DLD1 (cell line): ENCODE measurements around the gene NCAM1.

Experiments used
- in situ Hi-C: cut with HindIII; loops from 2 replicates; pipeline ENCODE4 v1.10.0; 2017; ENCODE audit warnings: low sequenced_read_pairs

NCAM1 gene

DNA sequence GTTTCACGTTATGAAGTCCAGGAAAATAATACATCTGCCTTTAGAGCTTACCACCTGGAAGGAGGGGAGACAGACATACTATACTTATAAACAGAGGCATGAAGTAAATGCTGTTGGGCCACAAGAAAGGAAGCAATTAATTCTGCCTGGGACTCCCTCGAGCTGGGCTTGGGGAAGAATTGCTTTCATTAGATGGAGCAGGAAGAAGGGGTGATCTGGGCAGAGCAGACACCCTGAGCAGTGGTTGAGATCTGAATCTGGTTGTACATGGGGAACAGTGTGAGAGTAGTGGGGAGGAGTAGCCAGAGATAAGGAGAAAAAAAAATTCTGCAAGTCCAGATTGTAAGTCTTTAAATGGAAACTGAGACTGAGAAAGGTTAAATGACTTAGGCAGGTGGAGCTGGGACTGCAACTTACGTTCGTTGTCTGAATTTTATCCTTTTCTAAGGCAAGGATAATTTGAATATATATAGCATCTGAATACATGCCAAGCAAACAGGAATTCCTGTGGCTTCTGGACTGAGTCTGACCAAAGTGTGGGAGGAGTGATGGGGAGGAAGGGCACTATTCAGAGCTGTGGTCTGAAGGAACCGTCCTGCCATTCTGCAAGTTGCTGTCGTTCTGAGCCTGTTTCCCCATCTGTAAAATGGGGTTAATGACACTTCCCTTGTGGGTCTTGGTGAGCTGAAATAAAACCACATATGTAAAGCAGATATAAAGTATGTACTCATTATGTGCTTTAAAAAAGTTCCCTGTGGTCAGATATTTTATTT lies 7.9 kb downstream of the NCAM1 start:
- in situ Hi-C loops = no loop called here

DNA sequence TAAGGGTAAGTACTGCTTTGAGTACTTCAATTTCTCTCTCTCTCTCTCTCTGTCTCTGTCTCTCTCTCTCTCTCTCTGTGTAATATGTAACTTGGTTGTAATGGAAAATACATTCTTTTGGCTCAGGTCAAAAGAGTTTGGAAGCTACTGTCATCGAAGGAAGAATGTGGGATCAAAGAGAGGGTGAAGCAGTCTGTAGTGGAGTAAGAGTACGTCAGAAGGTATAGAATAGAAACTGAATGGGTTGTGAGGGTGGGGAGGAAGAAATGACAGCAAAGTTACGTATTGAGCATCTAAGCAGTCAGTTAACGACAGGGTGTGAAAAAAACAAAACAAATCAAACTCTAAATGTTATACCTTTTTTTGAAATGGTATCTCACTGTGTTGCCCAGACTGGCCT lies 10.0 kb downstream of the NCAM1 start:
- in situ Hi-C loops = no loop called here

DNA sequence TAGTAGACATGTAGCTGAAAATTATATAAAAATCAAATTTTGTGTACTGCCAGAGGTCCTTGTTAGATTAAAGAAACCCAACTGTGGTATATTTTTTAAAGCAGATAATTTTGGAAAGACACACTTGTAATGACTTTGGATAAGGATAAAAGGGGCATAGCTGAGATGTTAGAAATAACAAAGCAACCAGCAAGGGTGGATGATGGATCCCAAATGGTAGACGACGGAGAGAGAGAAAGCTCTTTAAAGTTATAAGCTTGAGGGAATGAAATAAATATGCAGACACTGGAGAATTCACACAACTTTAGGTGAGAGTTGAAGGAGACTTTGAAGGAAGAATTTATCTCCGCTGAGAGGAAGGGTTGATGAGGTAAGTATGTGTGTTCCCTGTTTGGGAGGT lies 10.6 kb downstream of the NCAM1 start:
- in situ Hi-C loops = no loop called here

DNA sequence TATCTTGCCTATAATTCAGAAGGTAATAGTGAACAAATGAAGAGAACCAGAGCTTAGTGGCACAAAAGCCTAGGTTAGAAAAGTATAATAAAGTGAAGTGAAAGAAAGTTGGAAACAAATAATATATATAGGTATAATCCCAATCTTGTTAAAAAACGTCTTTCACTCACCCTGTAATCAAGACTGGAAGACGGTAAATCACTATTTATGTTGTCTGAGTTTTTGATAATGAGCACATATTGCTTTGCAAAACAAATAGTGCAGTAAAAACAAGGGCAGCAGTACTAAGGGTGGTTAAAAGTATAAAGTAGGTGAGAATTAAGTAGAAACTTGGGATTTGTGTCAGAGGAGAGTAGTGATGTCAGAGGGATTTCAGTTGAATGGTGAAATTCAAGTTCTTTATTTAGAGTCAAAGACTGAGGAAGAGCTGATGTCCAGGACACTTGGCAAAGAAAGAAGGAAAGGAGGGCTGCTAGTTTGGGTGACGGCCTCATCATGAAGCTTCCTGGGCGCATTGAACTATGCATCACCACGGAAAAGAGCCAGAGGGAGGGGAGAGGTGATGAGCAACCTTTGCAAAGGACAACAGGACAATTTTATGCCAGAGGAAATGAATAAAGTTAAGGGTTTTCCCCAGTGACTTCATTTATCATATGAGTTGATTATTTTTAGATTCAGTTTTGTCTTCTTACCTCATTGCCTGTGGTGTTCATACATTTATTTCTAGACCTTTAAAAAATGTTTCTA lies 11.4 kb downstream of the NCAM1 start:
- in situ Hi-C loops = no loop called here

DNA sequence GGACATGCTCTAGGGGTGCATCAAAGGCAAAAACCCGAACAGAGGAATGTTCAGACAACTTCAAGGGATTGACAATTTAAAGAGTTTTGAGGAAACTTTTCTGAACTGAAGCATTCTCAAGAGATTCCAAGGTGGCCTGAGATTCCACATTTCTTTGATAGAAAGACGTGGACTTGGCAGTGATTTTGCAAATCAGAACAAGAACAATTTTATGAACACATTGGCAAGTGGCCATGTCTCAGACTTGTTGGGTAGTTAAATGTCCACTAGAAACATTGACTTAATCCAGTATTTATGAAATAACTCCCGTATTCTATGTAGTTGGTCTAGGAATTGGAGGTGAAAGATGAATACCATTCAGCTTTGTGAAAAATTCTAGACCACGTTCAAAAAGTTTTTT lies 13.8 kb downstream of the NCAM1 start:
- in situ Hi-C loops = no loop called here

DNA sequence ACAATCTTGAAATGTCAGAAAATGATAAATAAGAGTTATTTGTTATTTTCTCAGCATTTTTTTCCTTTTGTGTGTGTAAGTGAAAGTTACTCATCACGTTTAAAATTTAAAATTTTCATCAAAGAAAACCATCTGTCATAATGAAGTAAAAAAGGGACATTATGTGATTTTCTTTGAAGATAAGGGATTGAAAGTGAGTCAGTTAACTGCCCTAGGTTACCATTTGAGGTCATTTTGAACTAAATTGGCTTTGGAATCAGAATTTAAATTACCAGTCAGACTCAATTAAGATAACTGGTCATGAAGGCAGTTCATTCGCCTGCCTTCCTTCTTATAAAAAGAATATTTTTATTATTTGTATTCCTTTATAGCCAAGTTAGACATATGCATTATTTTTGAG lies 14.3 kb downstream of the NCAM1 start:
- in situ Hi-C loops = no loop called here

DNA sequence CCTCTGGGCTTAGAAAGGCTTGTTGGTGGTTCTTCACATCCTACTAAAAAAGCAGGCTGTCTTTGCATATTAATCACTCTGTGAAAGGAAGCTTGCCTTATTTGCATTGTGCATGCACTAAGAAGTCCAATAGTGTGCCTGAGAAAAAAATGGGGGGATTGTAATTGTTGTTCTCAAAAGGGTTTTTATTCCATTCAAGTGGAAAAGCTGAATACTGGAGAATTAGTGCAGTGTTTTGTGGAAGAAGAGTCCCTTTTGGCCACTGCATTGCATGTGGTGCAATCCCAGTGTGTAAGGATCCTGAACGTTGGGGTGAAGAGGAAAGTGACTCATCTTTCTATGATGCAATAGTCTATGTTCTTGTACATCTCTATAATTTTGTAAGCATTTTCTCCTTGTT lies 16.5 kb downstream of the NCAM1 start:
- in situ Hi-C loops = no loop called here

DNA sequence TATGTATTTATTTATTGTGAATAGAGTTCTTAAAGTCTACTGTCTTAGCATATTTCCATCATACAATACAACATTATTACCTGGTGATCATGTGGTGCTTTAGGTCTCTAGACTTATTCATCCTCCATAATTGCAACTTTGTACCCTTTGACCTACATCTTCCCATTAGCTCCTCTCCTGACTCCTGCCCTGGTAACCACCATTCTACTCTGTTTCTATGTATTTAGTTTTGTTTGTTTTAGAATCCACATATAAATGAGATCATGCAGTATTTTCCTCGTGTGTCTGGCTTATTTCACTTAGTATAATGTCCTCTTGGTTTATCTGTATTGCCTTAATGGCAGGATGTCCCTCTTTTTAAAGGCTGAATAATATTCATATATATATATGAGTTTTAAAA lies 22.7 kb downstream of the NCAM1 start:
- in situ Hi-C loops = no loop called here

DNA sequence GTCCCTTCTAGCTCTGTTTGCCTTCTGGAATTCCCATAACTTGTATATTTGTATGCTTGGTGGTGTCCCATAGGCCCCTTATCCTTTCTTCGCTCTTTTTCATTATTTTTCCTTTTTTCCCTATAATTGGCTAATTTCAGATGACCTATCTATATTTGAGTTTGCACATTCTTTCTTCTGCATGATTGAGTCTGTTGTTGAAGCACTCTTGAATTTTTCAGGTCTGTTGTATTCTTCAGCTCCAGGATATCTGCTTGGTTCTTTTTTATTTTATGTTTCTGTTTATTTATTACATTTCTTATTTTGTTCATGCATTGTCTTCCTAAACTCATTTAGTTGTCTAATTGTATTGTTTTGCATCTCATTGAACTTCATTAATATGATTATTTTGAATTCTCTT lies 28.0 kb downstream of the NCAM1 start:
- in situ Hi-C loops = no loop called here

DNA sequence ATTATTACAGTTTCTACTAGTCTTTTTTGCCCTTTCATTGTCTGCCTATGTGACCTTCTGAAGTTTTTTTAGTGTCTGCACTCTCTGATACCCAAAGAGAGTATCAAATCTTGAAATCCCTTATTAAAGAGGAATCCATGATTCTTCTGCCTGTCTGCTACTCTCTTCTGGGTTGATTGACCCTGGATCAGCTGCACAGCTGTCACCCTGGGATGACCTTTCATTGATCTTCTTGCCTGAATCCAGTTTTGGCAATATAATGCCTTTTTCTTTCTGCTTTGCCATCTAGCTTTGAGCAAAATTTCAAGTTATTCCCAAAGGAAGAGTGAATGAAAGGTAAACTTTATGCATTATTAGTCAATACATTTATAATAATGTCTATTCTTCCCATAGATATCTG lies 32.6 kb downstream of the NCAM1 start:
- in situ Hi-C loops = no loop called here

DNA sequence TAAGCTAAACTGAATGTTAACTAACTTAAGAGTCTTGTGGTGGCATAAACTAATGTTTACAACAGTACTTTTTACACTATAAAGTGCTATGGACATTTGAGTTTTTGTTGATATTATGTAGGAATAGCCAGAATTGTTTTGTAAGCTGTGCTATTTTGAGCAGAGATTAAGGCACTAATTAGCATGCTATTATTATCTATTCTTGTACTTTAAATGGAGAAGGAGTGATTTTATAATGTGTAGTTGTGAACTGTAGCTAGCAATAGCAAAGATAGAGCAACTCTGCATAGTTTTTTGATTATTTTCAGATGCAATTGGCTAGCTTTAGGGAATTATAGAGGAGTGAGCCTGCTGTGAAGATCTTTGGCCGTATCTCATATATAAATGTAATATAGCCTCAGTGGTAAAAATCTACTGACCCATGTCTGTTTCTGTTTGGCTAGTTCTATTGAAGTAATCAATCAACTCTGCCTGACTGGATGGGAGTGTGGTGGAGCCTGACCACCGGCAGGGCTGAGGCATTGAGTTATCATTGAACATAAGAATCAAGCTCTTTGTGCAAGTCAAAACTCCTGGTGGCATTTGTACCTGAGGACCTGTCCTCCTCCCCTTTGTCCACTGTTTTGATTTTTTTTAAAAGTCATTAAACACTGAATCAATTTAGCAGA lies 34.3 kb downstream of the NCAM1 start:
- in situ Hi-C loops = no loop called here

DNA sequence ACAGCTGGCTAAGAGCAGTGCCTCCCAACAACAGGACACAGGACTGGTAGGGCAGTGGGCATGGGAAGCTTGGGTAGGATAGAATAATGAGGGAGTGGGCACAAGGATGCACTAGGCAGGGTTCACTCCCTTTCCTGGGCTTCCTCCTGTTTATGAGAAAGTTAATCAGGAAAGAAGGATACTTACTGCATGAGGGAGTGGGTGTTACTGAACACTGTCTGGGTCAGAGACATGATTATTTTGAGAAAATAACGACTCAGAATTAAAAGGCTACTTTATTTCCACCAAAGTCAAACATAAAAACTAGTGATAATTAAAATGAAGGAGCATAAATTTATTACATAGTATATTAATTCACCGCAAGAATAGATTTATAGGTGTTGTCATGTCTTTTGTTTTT lies 35.8 kb downstream of the NCAM1 start:
- in situ Hi-C loops = no loop called here

DNA sequence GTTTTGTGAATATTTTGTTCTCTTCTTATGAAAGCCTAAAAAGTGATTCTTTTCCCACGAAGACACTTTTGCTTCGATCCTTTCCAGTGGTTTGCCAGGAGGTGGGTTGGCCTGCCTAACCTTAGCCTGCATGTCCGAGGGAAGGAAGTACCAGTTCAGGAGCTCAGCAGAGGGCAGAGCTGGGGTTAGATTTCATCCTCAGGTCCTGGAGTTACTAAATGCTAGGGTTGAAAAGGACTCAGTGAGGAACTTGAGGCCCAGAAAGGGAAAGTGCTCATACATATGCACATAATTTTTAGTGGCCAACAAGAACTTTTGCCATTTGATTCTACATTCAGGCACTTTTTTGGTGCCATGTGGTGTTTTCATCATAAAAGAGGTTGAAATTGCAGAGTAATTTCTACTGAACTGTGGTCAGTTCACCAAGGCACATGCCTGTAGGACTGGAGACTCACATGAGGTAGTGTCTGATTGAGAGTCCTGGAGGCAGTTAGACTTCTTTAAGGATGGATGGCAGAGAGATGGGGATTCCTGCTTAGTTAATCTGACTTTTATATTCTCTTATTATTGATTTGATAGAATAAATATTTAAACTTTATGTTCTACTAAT lies 36.7 kb downstream of the NCAM1 start:
- in situ Hi-C loops = no loop called here

DNA sequence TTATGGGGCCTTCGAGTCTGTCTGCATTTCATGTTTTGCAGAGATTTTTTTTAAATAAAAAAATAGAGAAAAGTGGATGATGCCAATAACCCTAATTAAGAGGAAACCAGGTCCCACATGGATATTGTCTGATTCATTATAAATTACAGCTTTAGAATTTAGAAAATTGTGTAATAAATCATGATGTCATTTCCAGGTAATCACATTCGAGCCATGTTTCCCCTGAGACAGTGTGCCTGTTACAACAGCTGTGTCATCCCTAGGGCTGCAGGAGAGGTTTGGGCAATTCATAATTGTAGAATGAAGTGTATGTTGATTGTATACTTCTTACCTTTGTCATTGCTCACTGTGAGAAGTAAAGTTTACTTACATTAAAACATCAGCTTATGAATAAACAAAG lies 38.3 kb downstream of the NCAM1 start:
- in situ Hi-C loops = no loop called here

DNA sequence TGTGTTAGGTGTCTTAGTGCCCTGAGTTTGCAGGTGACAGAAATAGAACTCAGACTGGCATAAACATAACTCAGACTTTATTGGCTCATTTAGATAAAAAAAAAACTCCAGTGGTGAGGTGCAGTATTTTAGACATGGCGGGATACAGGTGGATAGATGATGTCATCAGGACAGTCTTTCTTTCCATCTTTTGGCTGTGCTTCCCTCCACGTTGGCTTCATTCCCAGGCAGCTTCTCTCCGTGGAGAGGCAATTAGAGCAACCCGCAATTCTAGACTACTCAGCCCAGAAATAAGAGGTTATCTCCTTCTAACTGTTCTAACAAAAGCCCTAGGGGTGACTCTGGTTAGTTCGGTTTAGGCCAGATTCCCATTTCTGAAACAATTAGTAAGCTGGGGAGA lies 40.5 kb downstream of the NCAM1 start:
- in situ Hi-C loops = no loop called here

DNA sequence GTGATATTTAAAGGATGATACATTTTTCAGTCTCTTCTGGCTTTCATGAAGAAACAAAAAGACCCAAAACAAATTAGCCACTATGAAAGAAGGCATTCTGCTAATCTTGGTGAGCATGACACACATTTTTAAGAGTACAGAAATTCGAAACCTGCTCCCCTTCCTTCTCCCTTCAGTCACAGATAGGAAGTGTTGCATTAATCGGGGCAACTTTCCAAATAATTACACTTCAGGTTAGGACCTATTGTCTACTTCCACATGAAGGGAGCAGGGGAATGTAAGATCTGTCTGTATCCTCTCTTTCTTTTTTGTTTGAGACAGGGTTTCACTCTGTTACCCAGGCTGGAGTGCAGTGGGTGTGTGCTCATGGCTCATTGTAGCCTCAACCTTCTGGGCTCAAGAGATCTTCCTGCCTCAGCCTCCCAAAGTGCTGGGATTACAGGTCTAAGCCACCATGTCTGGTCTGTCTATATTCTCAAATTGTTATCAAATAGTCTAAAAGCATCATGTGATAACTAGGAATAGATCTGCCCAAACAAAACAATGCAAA lies 45.8 kb downstream of the NCAM1 start:
- in situ Hi-C loops = no loop called here

DNA sequence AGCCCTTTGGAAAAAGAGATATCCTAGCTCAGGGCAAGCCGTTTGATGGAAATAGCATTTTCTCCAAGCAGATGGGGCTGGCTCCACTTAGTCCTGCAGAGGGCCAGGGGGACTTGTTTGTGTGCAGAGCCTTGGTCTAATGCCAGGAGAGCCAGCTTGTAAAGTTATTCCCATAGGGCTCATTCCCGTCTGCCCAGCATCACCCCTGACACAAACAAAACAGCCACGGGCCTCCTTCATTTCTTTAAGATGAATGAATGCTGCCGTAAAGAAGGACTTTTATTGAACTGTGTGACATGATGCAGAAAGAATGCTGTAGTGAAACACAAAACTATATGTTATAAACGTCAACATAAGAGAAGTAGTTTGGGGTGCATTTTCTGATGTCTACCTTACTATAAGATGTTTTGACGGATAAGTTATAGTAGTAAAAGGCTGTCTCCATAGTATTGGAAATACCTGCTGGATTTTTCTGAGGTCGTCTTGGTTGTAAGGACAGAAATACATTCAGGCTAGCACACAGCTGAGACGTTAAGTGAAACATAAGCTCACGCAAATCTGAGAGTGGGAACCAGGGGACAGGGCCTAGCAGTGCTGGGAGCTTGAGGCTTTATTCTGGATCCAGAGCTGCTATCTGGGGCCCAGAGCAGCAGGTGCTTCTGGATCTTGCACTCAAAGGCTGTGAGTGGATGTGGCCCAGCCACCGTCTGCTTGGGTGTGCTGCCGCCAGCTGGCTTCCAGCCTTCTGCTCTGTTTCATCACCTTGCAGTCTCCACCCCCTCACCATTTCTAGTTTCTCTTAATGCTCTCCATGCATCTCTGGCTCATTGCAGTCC lies 53.3 kb downstream of the NCAM1 start:
- in situ Hi-C loops = no loop called here

DNA sequence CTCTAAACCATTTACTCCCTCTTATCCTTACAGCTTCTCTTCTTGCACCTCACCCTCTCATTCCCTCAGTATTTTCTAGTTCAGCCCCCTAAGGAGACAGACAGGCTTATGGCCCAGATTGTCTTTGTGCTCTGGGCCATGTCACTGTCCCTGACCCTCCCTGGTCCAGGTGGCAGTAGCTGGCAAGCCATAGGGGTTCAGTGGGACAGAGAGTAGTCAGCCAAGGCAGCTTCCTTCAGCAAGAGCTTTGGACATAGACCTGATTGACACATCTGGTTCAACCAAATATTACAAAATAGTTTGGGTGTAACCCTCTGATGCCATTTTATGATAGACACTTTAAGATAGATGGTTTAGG lies 53.9 kb downstream of the NCAM1 start:
- in situ Hi-C loops = no loop called here

DNA sequence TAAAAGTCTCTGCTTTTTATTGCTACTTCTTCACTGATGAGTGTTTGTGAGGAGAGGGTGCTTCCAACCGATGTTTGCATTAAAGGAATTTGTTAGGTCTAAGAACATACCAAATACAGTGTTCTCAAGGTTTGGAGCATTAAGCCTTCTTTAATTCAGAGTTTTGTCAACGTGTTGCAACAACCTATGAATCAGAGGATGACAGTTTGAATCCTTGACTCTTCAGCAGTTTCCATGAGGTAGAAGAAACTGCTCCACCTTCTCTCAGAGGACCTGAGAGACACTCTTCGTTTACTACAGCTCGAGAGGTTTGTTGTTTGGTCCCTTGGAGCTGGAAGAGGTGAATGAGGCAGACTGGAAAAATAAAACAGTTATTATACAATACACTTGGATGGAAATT lies 55.7 kb downstream of the NCAM1 start:
- in situ Hi-C loops = no loop called here

DNA sequence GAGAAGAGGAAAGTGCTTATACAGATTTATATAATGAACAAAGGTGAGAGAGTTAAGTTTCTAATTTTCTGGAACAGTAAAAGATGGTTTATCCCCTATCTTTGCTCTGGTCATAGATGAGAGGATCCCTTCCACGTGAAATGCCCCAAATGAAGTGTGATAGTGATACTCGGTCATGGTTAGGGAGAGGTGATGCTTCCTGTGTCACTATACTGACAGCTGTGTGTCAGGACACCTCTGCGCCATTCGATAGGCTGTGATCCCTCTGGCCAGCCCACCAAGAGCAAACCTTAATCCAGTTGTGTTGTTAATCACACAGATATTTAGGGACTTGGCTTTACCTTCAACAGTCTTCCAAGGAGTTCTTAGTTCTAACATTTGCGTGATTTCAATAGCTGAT lies 57.7 kb downstream of the NCAM1 start:
- in situ Hi-C loops = no loop called here

DNA sequence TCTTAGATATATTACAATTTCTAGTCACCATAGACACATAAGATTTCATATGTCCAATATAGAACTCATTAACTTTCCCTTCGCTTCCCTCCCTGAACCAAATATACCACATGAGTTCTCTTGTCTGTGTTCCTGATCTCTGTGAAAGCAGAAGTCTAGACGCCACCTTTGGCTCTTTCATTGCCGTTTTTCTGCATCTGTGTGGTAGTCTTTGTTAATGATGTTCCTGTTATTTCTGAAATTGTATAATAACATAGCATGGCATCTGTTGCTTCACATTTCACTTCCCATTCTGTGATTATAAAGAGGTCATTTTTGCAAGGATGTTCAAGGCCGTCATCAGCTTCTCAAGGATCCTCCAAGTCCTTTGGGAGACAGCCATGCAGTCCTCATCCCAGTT lies 58.5 kb downstream of the NCAM1 start:
- in situ Hi-C loops = no loop called here
